GM23248 (cell line): ENCODE results near the gene TMEM60. TPM values are rescaled to one million over a fixed set of nuclear protein-coding genes. Genes with fewer than 3 reads are reported as not detected.

Experiments
- DNase-seq: peaks from one replicate; pipeline ENCODE4 v3.0.0-alpha.2; 2015
- H2AFZ ChIP-seq: fragments of 200-600 bp; sonication (generic); 2 replicates; pipeline ENCODE4 v1.6.1; 2016; ENCODE audit warnings: antibody characterized with exemption
- H3F3A ChIP-seq: fragments of 200-600 bp; sonication (generic); 2 replicates; pipeline ENCODE4 v1.6.1; 2016; ENCODE audit warnings: mild to moderate bottlenecking, antibody characterized with exemption, mixed run types; ENCODE audit not compliant: insufficient read depth
- H3K27ac ChIP-seq: fragments of 200-600 bp; sonication (generic); 2 replicates; pipeline ENCODE4 v1.5.1; 2016; ENCODE audit warnings: mild to moderate bottlenecking
- H3K27me3 ChIP-seq: fragments of 200-600 bp; sonication (generic); replicated peaks from 2 replicates; pipeline ENCODE4 v1.6.1; 2016; ENCODE audit warnings: mild to moderate bottlenecking; ENCODE audit not compliant: insufficient read depth
- H3K36me3 ChIP-seq: fragments of 200-600 bp; sonication (generic); 2 replicates; pipeline ENCODE4 v1.6.1; 2016; ENCODE audit warnings: low read depth, mild to moderate bottlenecking
- H3K4me1 ChIP-seq: fragments of 200-600 bp; sonication (generic); 2 replicates; pipeline ENCODE4 v1.6.1; 2016; ENCODE audit warnings: mild to moderate bottlenecking; ENCODE audit not compliant: insufficient read depth
- H3K4me2 ChIP-seq: fragments of 200-600 bp; sonication (generic); one replicate; pipeline ENCODE4 v1.6.1; 2016; ENCODE audit warnings: mild to moderate bottlenecking; ENCODE audit not compliant: unreplicated experiment
- H3K4me3 ChIP-seq: fragments of 200-600 bp; sonication (generic); 2 replicates; pipeline ENCODE4 v1.5.1; 2016; ENCODE audit warnings: mild to moderate bottlenecking
- H3K79me2 ChIP-seq: fragments of 200-600 bp; sonication (generic); 2 replicates; pipeline ENCODE4 v1.6.1; 2016; ENCODE audit warnings: mild to moderate bottlenecking; ENCODE audit not compliant: insufficient read depth
- H3K9ac ChIP-seq: fragments of 200-600 bp; sonication (generic); 2 replicates; pipeline ENCODE4 v1.6.1; 2016; ENCODE audit warnings: mild to moderate bottlenecking
- H3K9me2 ChIP-seq: fragments of 200-600 bp; sonication (generic); 2 replicates; pipeline ENCODE4 v1.6.1; 2016; ENCODE audit warnings: mixed run types, mild to moderate bottlenecking, moderate library complexity; ENCODE audit not compliant: insufficient read depth
- H3K9me3 ChIP-seq: fragments of 200-600 bp; sonication (generic); one replicate; pipeline ENCODE4 v1.6.1; 2017; ENCODE audit warnings: low read depth
- H4K20me1 ChIP-seq: fragments of 200-600 bp; sonication (generic); 2 replicates; pipeline ENCODE4 v1.6.0; 2016; ENCODE audit not compliant: insufficient read depth
- EZH2 ChIP-seq: fragments of 200-600 bp; sonication (generic); IDR thresholded peaks from 2 replicates; pipeline ENCODE4 v1.6.1; 2018; ENCODE audit warnings: antibody characterized with exemption, mild to moderate bottlenecking; ENCODE audit not compliant: insufficient read depth, poor library complexity, severe bottlenecking
- EZH2phosphoT487 ChIP-seq: fragments of 200-600 bp; sonication (generic); IDR thresholded peaks from 2 replicates; pipeline ENCODE4 v1.6.1; 2018; ENCODE audit warnings: antibody characterized with exemption, moderate library complexity, mild to moderate bottlenecking, low read depth; ENCODE audit not compliant: insufficient read depth
- WGBS, 2 experiments: methylation state at CpG; one replicate each; pipeline ENCODE4 v1.1.6; 2015 to 2017; ENCODE audit warnings: low lambda C conversion rate in 2 of 2, low coverage in 1 of 2; ENCODE audit errors: missing lambda C conversion rate in 2 of 2; 5-methylcytosine and 5-hydroxymethylcytosine counted together
- in situ Hi-C: fragments of 300-500 bp; cut with MboI; formaldehyde crosslinking; loops from 2 replicates; pipeline ENCODE4 v1.15.0; 2020
- polyA plus RNA-seq: library from polyadenylated mRNA; unstranded; fragments of >200 nt; fragmentation: Nextera tagmentation; extraction: Ambion mirVana; gene quantifications from 2 replicates; pipeline ENCODE4 v1.2.1, GENCODE V29; 2016
- total RNA-seq: library from RNA; depleted of rRNA; stranded (reverse); fragments of >200 nt; shearing (Covaris generic); gene quantifications from 2 replicates; pipeline ENCODE4 v1.2.3, GENCODE V29; 2014; rRNA removed

The TMEM60 gene
- total and polyA plus RNA-seq, 2 experiments from 2014 or later: 17.7 to 28.9 TPM

DNA sequence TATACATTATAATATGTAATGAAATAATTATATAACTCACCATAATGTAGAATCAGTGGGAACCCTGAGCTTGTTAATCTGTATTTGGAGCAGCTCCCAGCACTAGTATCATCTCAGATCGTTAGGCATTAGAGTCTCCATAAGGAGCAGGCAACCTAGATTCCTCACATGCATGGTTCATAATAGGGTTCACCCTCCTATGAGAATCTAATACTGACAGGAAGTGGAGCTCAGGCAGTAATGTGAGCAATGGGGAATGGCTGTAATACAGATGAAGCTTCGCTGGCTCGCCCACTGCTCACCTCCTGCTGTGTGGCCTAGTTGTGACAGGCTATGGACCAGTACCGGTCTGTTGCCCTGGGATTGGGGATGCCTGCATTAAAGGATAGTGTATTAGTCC lies 52.5 kb downstream of the TMEM60 start:
- Histone ChIP-seq H3K4me2 (no peak overlapping the region), H3K9ac (no peak overlapping the region), H3K27ac (no peak overlapping the region), H2AFZ (no peak overlapping the region), H4K20me1 (no peaks in the 10 kb centered on the region), H3K36me3 (0 out of 2 replicates have a peak, but pooled peaks cover 3% of the 10 kb centered on the region), H3K4me3 (no peak overlapping the region), H3K9me3 (no peaks in the 10 kb centered on the region), H3K4me1 (no peaks in the 10 kb centered on the region), H3K27me3 (no peaks in the 10 kb centered on the region), H3K9me2 (no peaks in the 10 kb centered on the region), H3F3A (no peaks in the 10 kb centered on the region), H3K79me2 (peaks cover 53% of the 10 kb centered on the region)
- TF ChIP-seq EZH2 (no peak), EZH2phosphoT487 (no peak)
- WGBS, 2 experiments: 90 to 91% methylated on average over 4 of the region's 4 CpGs
- DNase-seq: no peak
- in situ Hi-C loops: no loop called here

Other genes starting within 250 kb of the TMEM60 start
- gene RSBN1L, start 102.0 kb downstream of the TMEM60 start, total RNA-seq: 4.9 and 13.3 TPM in 2 replicates
- 2.0 and 2.5 TPM in 2 replicates for gene RSBN1L, start 102.0 kb downstream of the TMEM60 start, polyA plus RNA-seq
- 29.9 and 30.2 TPM in 2 replicates for gene PHTF2, start 339 bp upstream of the TMEM60 start, total RNA-seq
- gene PHTF2, start 339 bp upstream of the TMEM60 start, polyA plus RNA-seq: 22.0 and 23.6 TPM in 2 replicates